H9 (cell line): Measurements from ENCODE around the gene TRHDE. TPM values are rescaled to one million over a fixed set of nuclear protein-coding genes. Genes with fewer than 3 reads are reported as not detected.

Experiments
- DNase-seq: peaks from one replicate; pipeline ENCODE4 v3.0.0-alpha.2; 2017
- H2AFZ ChIP-seq: one replicate; pipeline ENCODE4 v1.6.1; 2013; ENCODE audit warnings: mild to moderate bottlenecking, low read length, control low read depth, moderate library complexity
- H2AK5ac ChIP-seq: 2 replicates; pipeline ENCODE4 v1.6.1; 2013; ENCODE audit warnings: low read length, control low read depth, mixed read lengths; ENCODE audit not compliant: insufficient read length
- H2BK120ac ChIP-seq: one replicate; pipeline ENCODE4 v1.6.1; 2013; ENCODE audit warnings: low read depth, mild to moderate bottlenecking, low read length, control low read depth, inconsistent platforms; ENCODE audit not compliant: poor library complexity, severe bottlenecking
- H2BK12ac ChIP-seq: 2 replicates; pipeline ENCODE4 v1.6.1; 2013; ENCODE audit warnings: low read length, control low read depth, mixed read lengths, low read depth; ENCODE audit not compliant: insufficient read length
- H2BK15ac ChIP-seq: 2 replicates; pipeline ENCODE4 v1.6.1; 2013; ENCODE audit warnings: low read depth, low read length, control low read depth
- H2BK20ac ChIP-seq: one replicate; pipeline ENCODE4 v1.6.1; 2013; ENCODE audit warnings: low read depth, mild to moderate bottlenecking, low read length, control low read depth, inconsistent platforms; ENCODE audit not compliant: poor library complexity, severe bottlenecking
- H2BK5ac ChIP-seq: 2 replicates; pipeline ENCODE4 v1.6.1; 2013; ENCODE audit warnings: low read length, control low read depth, mixed read lengths; ENCODE audit not compliant: insufficient read length
- H3K14ac ChIP-seq: 2 replicates; pipeline ENCODE4 v1.6.1; 2013; ENCODE audit warnings: low read length, control low read depth; ENCODE audit not compliant: insufficient read depth
- H3K18ac ChIP-seq: 2 replicates; pipeline ENCODE4 v1.6.1; 2013; ENCODE audit warnings: low read depth, mild to moderate bottlenecking, mixed read lengths, low read length, control low read depth; ENCODE audit not compliant: insufficient read length
- H3K23ac ChIP-seq: 2 replicates; pipeline ENCODE4 v1.6.1; 2013; ENCODE audit warnings: low read length, control low read depth, mixed read lengths, low read depth; ENCODE audit not compliant: insufficient read length
- H3K23me2 ChIP-seq: 2 replicates; pipeline ENCODE4 v1.6.1; 2013; ENCODE audit warnings: low read depth, mild to moderate bottlenecking, mixed read lengths, low read length, control low read depth; ENCODE audit not compliant: insufficient read length, poor library complexity, severe bottlenecking
- H3K27ac ChIP-seq: 2 replicates; pipeline ENCODE4 v1.5.1; 2013; ENCODE audit warnings: low read length, control low read depth, mixed read lengths, low read depth; ENCODE audit not compliant: insufficient read length
- H3K27me3 ChIP-seq: 2 replicates; pipeline ENCODE4 v1.6.1; 2013; ENCODE audit warnings: low read length, control low read depth, inconsistent platforms; ENCODE audit not compliant: insufficient read depth
- H3K4ac ChIP-seq: 2 replicates; pipeline ENCODE4 v1.6.1; 2013; ENCODE audit warnings: low read depth, mild to moderate bottlenecking, control low read depth, inconsistent platforms, low read length, moderate library complexity
- H3K4me1 ChIP-seq: 2 replicates; pipeline ENCODE4 v1.6.1; 2013; ENCODE audit warnings: low read length, control low read depth, inconsistent platforms; ENCODE audit not compliant: insufficient read depth
- H3K4me2 ChIP-seq: 2 replicates; pipeline ENCODE4 v1.6.1; 2013; ENCODE audit warnings: low read length, control low read depth, mixed read lengths; ENCODE audit not compliant: insufficient read length, insufficient read depth
- H3K56ac ChIP-seq: 2 replicates; pipeline ENCODE4 v1.6.1; 2013; ENCODE audit warnings: low read depth, mild to moderate bottlenecking, mixed read lengths, low read length, control low read depth; ENCODE audit not compliant: insufficient read length
- H3K79me1 ChIP-seq: 2 replicates; pipeline ENCODE4 v1.6.1; 2013; ENCODE audit warnings: low read depth, mild to moderate bottlenecking, moderate library complexity, low read length, control low read depth, inconsistent platforms; ENCODE audit not compliant: insufficient read depth, poor library complexity, severe bottlenecking
- H3K79me2 ChIP-seq: 2 replicates; pipeline ENCODE4 v1.6.1; 2013; ENCODE audit warnings: low read length, control low read depth, inconsistent platforms; ENCODE audit not compliant: insufficient read depth
- H3K9ac ChIP-seq: 2 replicates; pipeline ENCODE4 v1.6.1; 2013; ENCODE audit warnings: low read length, control low read depth, mixed read lengths; ENCODE audit not compliant: insufficient read length; ENCODE audit errors: extremely low read depth
- H3K9me3 ChIP-seq: one replicate; pipeline ENCODE4 v1.6.1; 2013; ENCODE audit warnings: low read depth, low read length, inconsistent platforms; ENCODE audit not compliant: control insufficient read depth
- H3T11ph ChIP-seq: one replicate; pipeline ENCODE4 v1.6.1; 2013; ENCODE audit warnings: mild to moderate bottlenecking, low read length, control low read depth, inconsistent platforms
- H4K20me1 ChIP-seq: one replicate; pipeline ENCODE4 v1.6.1; 2013; ENCODE audit not compliant: control insufficient read depth, insufficient read length, insufficient read depth
- H4K5ac ChIP-seq: 2 replicates; pipeline ENCODE4 v1.6.1; 2013; ENCODE audit warnings: low read depth, mild to moderate bottlenecking, mixed read lengths, low read length, control low read depth; ENCODE audit not compliant: insufficient read length
- H4K8ac ChIP-seq: replicated peaks from 2 replicates; pipeline ENCODE4 v1.6.1; 2013; ENCODE audit warnings: low read length, control low read depth, mixed read lengths, low read depth; ENCODE audit not compliant: insufficient read length
- H4K91ac ChIP-seq: 2 replicates; pipeline ENCODE4 v1.6.1; 2013; ENCODE audit warnings: low read depth, mild to moderate bottlenecking, moderate library complexity, mixed read lengths, low read length, control low read depth; ENCODE audit not compliant: insufficient read length
- H3K27ac Mint-ChIP-seq, 3 experiments: 2 replicates in 2 of 3; 3 replicates in 1 of 3; pipeline ENCODE4 v1.8.0; 2020 to 2021; ENCODE audit warnings: mixed read lengths in 3 of 3, mild to moderate bottlenecking in 1 of 3, moderate library complexity in 1 of 3
- H3K27me3 Mint-ChIP-seq: 2 replicates; pipeline ENCODE4 v1.8.0; 2021; ENCODE audit warnings: low read depth, mild to moderate bottlenecking, moderate library complexity, mixed read lengths
- H3K36me3 Mint-ChIP-seq, 3 experiments: 2 replicates in 2 of 3; 3 replicates in 1 of 3; pipeline ENCODE4 v1.8.0; 2020 to 2021; ENCODE audit warnings: low read depth in 3 of 3, mixed read lengths in 3 of 3; ENCODE audit not compliant: insufficient read depth in 1 of 3
- H3K4me1 Mint-ChIP-seq, 2 experiments: 2 replicates each; pipeline ENCODE4 v1.8.0; 2020; ENCODE audit warnings: mixed read lengths in 2 of 2
- H3K4me3 Mint-ChIP-seq, 2 experiments: 2 replicates in 1 of 2; 3 replicates in 1 of 2; pipeline ENCODE4 v1.8.0; 2020 to 2021; ENCODE audit warnings: mild to moderate bottlenecking in 2 of 2, mixed read lengths in 2 of 2, moderate library complexity in 1 of 2
- H3K9me3 Mint-ChIP-seq, 2 experiments: 2 replicates in 1 of 2; 3 replicates in 1 of 2; pipeline ENCODE4 v1.8.0; 2020; ENCODE audit warnings: mild to moderate bottlenecking in 2 of 2, mixed read lengths in 2 of 2, moderate library complexity in 1 of 2
- CTCF ChIP-seq: fragments of 200-600 bp; sonication (generic); conservative IDR thresholded peaks from 3 replicates; pipeline ENCODE4 v1.8.0; 2021; ENCODE audit warnings: antibody characterized with exemption, mild to moderate bottlenecking
- WGBS: extraction: QIAGEN DNeasy Blood & Tissue Kit; methylation state at CpG from one replicate; pipeline ENCODE4 v1.1.7; 2013; ENCODE audit warnings: missing lambda C conversion rate, low lambda C conversion rate, mixed read lengths; ENCODE audit not compliant: insufficient read length; ENCODE audit errors: extremely low coverage; 5-methylcytosine and 5-hydroxymethylcytosine counted together
- total RNA-seq: library from RNA; stranded (reverse); gene quantifications from 2 replicates; pipeline ENCODE4 v1.2.1, GENCODE V29; 2021

TRHDE gene
- total RNA-seq, 1 experiment from 2014 or later = 1.0 TPM

GRCh38 chr12:72264548-72265175 lies 7.5 kb upstream of the TRHDE start:
- Histone ChIP-seq H2BK20ac (no peak overlapping the region), H2AK5ac (no peak overlapping the region), H2BK5ac (no peak overlapping the region), H3K18ac (no peak overlapping the region), H3K14ac (no peak overlapping the region), H4K5ac (no peak overlapping the region), H3K79me2 (no peaks in the 10 kb centered on the region), H4K8ac (no peak overlapping the region), H4K20me1 (no peaks in the 10 kb centered on the region), H3K4me1 (no peaks in the 10 kb centered on the region; the same call in 1 of the 2 replicates), H3K9me3 (no peaks in the 10 kb centered on the region), H3K4ac (no peak overlapping the region), H3K9ac (no peak overlapping the region), H4K91ac (no peak overlapping the region), H3K27ac (no peak overlapping the region), H2AFZ (no peak overlapping the region), H2BK15ac (no peak overlapping the region), H2BK120ac (no peak overlapping the region), H3K56ac (no peak overlapping the region), H3K27me3 (no peaks in the 10 kb centered on the region), H3T11ph (no peak overlapping the region), H2BK12ac (no peak overlapping the region), H3K23ac (no peak overlapping the region), H3K4me2 (no peak overlapping the region), H3K79me1 (no peaks in the 10 kb centered on the region), H3K23me2 (no peaks in the 10 kb centered on the region)
- H3K27ac Mint-ChIP-seq = no peak overlapping the region
- peaks cover 2% of the 10 kb centered on the region; the same call in 1 of the 2 replicates for H3K27me3 Mint-ChIP-seq
- H3K4me3 Mint-ChIP-seq = no peak overlapping the region
- no peaks in the 10 kb centered on the region for H3K9me3 Mint-ChIP-seq
- no peaks in the 10 kb centered on the region for H3K36me3 Mint-ChIP-seq
- no CpG with 5 or more reads among the region's 1 CpG for WGBS
- DNase-seq = no peak
- peaks cover 3 to 5% of the 10 kb centered on the region in 2 experiments; a peak in 3 of 4 replicates for H3K4me1 Mint-ChIP-seq
- peak; percentile 70 for TF ChIP-seq CTCF
